GM12878 (cell line): ENCODE data around the gene SNAPC4. TPM values are rescaled to one million over a fixed set of nuclear protein-coding genes. Genes with fewer than 3 reads are reported as not detected.

Experiments
- ATAC-seq: fragments of 200-7000 bp; cut with Tn5 transposase; 3 replicates; pipeline ENCODE4 v1.9.1; 2020; ENCODE audit warnings: mild to moderate bottlenecking, moderate library complexity
- BruUV-seq: library from RNA; stranded (reverse); fragments of 400-500 nt; replicated peaks from 2 replicates; lab custom pipeline; 2021; lab: Mats Ljungman, UMichigan
- CTCF ChIA-PET: fragments of 300-600 bp; sonication (Branson Sonifier 250); formaldehyde crosslinking; extraction: SDS; loops from one replicate; lab custom pipeline; 2021; ENCODE audit warnings: inconsistent platforms; lab: Yijun Ruan, JAX
- POLR2A ChIA-PET: fragments of 350-600 bp; formaldehyde crosslinking; extraction: SDS; loops from one replicate; lab custom pipeline; 2021; ENCODE audit warnings: inconsistent platforms; lab: Charles Lee
- RAD21 ChIA-PET: fragments of 300-600 bp; sonication (Branson Sonifier 250); formaldehyde crosslinking; loops from one replicate; lab custom pipeline; 2023; ENCODE audit warnings: antibody characterized with exemption; ENCODE audit not compliant: unreplicated experiment; lab: Charles Lee
- SMC1A ChIA-PET: fragments of 300-600 bp; sonication (Branson Sonifier 250); formaldehyde crosslinking; loops from one replicate; lab custom pipeline; 2023; ENCODE audit not compliant: unreplicated experiment, uncharacterized antibody; lab: Charles Lee
- DNase-seq: peaks from one replicate; pipeline ENCODE4 v3.0.0-alpha.2; 2011; ENCODE audit warnings: low read depth, low spot score
- FAIRE-seq: peaks from 3 replicates; lab custom pipeline; 2011; peaks lifted over from hg19 to GRCh38; lab: Jason Lieb, UNC
- H2AFZ ChIP-seq: 2 replicates; pipeline ENCODE4 v1.6.0; 2011; ENCODE audit warnings: low read depth, low read length, control low read depth; ENCODE audit not compliant: control insufficient read depth
- H3K27ac ChIP-seq: 2 replicates; pipeline ENCODE4 v1.5.1; 2011; ENCODE audit warnings: control low read depth; ENCODE audit not compliant: control insufficient read depth, insufficient read depth
- H3K27me3 ChIP-seq, 2 experiments: replicated peaks in 1 of 2; 2 replicates each; pipeline versions ENCODE4 v1.6.0 to v1.6.1; 2011; ENCODE audit warnings: low read length in 1 of 2; ENCODE audit not compliant: control insufficient read depth in 2 of 2, insufficient read depth in 2 of 2
- H3K36me3 ChIP-seq, 2 experiments: 2 replicates each; pipeline ENCODE4 v1.5.1; 2011; ENCODE audit warnings: low read length in 1 of 2; ENCODE audit not compliant: control insufficient read depth in 2 of 2, insufficient read depth in 2 of 2
- H3K4me1 ChIP-seq: 2 replicates; pipeline ENCODE4 v1.6.1; 2011; ENCODE audit warnings: mild to moderate bottlenecking, low read length, moderate library complexity, mixed read lengths; ENCODE audit not compliant: control insufficient read depth, insufficient read depth
- H3K4me2 ChIP-seq: 2 replicates; pipeline ENCODE4 v1.6.0; 2011; ENCODE audit warnings: control low read depth; ENCODE audit not compliant: control insufficient read depth, insufficient read depth
- H3K4me3 ChIP-seq: fragments of 200-600 bp; sonication (generic); 2 replicates; pipeline ENCODE4 v1.5.1; 2016
- H3K79me2 ChIP-seq: 2 replicates; pipeline ENCODE4 v1.6.0; 2011; ENCODE audit warnings: low read length; ENCODE audit not compliant: control insufficient read depth, insufficient read depth
- H3K9ac ChIP-seq: 2 replicates; pipeline ENCODE4 v1.8.0; 2011; ENCODE audit warnings: low read length, control low read depth, mixed read lengths; ENCODE audit not compliant: control insufficient read depth, insufficient read depth
- H3K9me3 ChIP-seq: replicated peaks from 3 replicates; pipeline ENCODE4 v1.5.1; 2011; ENCODE audit warnings: mild to moderate bottlenecking, low read length; ENCODE audit not compliant: control insufficient read depth, insufficient read depth
- H4K20me1 ChIP-seq: 2 replicates; pipeline ENCODE4 v1.6.0; 2011; ENCODE audit not compliant: control insufficient read depth, insufficient read depth
- BHLHE40 ChIP-seq, 2 experiments: fragments of 450-650 bp in 1 of 2; IDR thresholded peaks; 2 replicates each; pipeline ENCODE4 v1.6.1; 2011 to 2017; ENCODE audit warnings: low read depth in 2 of 2, borderline replicate concordance in 1 of 2, improper control_type of control experiment in 1 of 2, low read length in 1 of 2, mild to moderate bottlenecking in 1 of 2
- ETV6 ChIP-seq, 2 experiments: fragments of 450-650 bp in 1 of 2; IDR thresholded peaks in 1 of 2; conservative IDR thresholded peaks in 1 of 2; 2 replicates each; pipeline ENCODE4 v1.6.1; 2014; ENCODE audit warnings: antibody characterized with exemption in 1 of 2, borderline replicate concordance in 1 of 2, low read depth in 1 of 2, mild to moderate bottlenecking in 1 of 2, moderate library complexity in 1 of 2
- IKZF2 ChIP-seq, 2 experiments: fragments of 450-650 bp; IDR thresholded peaks; 2 replicates each; pipeline ENCODE4 v1.6.1; 2017; ENCODE audit warnings: mild to moderate bottlenecking in 2 of 2, moderate library complexity in 2 of 2
- MXI1 ChIP-seq: fragments of 150-350 bp; IDR thresholded peaks from 2 replicates; pipeline ENCODE4 v1.6.1; 2011; ENCODE audit warnings: low read depth, mild to moderate bottlenecking, inconsistent platforms, low read length, improper control_type of control experiment
- MYC ChIP-seq: IDR thresholded peaks from 2 replicates; pipeline ENCODE4 v1.6.1; 2011; ENCODE audit warnings: mild to moderate bottlenecking, low read length, moderate library complexity, inconsistent platforms; ENCODE audit not compliant: insufficient read depth, insufficient replicate concordance, insufficient read length, severe bottlenecking
- NFXL1 ChIP-seq: fragments of 450-650 bp; IDR thresholded peaks from 2 replicates; pipeline ENCODE4 v1.6.1; 2017; ENCODE audit warnings: antibody characterized with exemption, mild to moderate bottlenecking, borderline replicate concordance
- PML ChIP-seq: IDR thresholded peaks from 2 replicates; pipeline ENCODE4 v1.6.1; 2012; ENCODE audit warnings: low read length, inconsistent platforms
- POLR2A ChIP-seq: IDR thresholded peaks from 2 replicates; pipeline ENCODE4 v1.6.1; 2011; ENCODE audit warnings: low read depth, mild to moderate bottlenecking, low read length
- SMAD5 ChIP-seq: IDR thresholded peaks from 2 replicates; pipeline ENCODE4 v1.6.1; 2016; ENCODE audit warnings: antibody characterized with exemption, low read depth
- SMARCA5 ChIP-seq: fragments of 450-650 bp; IDR thresholded peaks from 2 replicates; pipeline ENCODE4 v1.6.1; 2017; ENCODE audit warnings: mild to moderate bottlenecking
- STAT1 ChIP-seq: fragments of 450-650 bp; conservative IDR thresholded peaks from 2 replicates; pipeline ENCODE4 v1.6.1; 2014; ENCODE audit warnings: antibody characterized with exemption, mild to moderate bottlenecking
- TCF12 ChIP-seq: IDR thresholded peaks from 2 replicates; pipeline ENCODE4 v1.6.1; 2011; ENCODE audit warnings: low read depth, mild to moderate bottlenecking, low read length
- WGBS: methylation state at CpG from one replicate; pipeline ENCODE4 v1.1.6; 2016; ENCODE audit warnings: low lambda C conversion rate; ENCODE audit not compliant: insufficient replicate concordance, insufficient coverage; ENCODE audit errors: missing lambda C conversion rate; 5-methylcytosine and 5-hydroxymethylcytosine counted together
- in situ Hi-C: fragments of 300-500 bp; cut with MboI; formaldehyde crosslinking; loops from 9 replicates; pipeline ENCODE4 v1.14.3; 2018; ENCODE audit warnings: mixed read lengths
- intact Hi-C: fragments of 100-400 bp; cut with micrococcal nuclease; formaldehyde crosslinking; loops from one replicate; pipeline ENCODE4 v1.14.2; 2022; ENCODE audit not compliant: unreplicated experiment
- polyA plus RNA-seq, 11 experiments: library from polyadenylated mRNA; depleted of rRNA in 4 of 11; unstranded in 6 of 11; stranded (reverse) in 5 of 11; fragments of >200 nt; fragmentation: Nextera tagmentation in 4 of 11; fragmentation: Illumina TruSeq in 1 of 11; extraction: Ambion mirVana in 4 of 11; extraction: Trizol in 1 of 11; gene quantifications; 1 replicate in 1 of 11; 2 replicates in 10 of 11; pipeline versions ENCODE4 v1.2.1 to v1.2.3, GENCODE V29; 2011 to 2016; ENCODE audit warnings: inconsistent platforms in 2 of 11, missing spikeins in 2 of 11, low read depth in 1 of 11
- total RNA-seq, 4 experiments: library from RNA; depleted of rRNA in 3 of 4; stranded (reverse); fragments of >200 nt in 3 of 4; fragmentation: Illumina TruSeq in 1 of 4; extraction: Trizol in 1 of 4; gene quantifications; 2 replicates each; pipeline versions ENCODE4 v1.2.1 to v1.2.3, GENCODE V29; 2013 to 2021
- TF ChIP-seq, protein P1 (sequence below): fragments of 450-650 bp; IDR thresholded peaks from 2 replicates; pipeline ENCODE4 v1.6.1; 2016; ENCODE audit warnings: mild to moderate bottlenecking, moderate library complexity, borderline replicate concordance

Gene SNAPC4
- total and polyA plus RNA-seq, 10 of the 15 experiments (the other 5 are each of a cell fraction or from before 2014, with no cell fraction given), result 0.42 to 19.8 (median 7.0) TPM

DNA sequence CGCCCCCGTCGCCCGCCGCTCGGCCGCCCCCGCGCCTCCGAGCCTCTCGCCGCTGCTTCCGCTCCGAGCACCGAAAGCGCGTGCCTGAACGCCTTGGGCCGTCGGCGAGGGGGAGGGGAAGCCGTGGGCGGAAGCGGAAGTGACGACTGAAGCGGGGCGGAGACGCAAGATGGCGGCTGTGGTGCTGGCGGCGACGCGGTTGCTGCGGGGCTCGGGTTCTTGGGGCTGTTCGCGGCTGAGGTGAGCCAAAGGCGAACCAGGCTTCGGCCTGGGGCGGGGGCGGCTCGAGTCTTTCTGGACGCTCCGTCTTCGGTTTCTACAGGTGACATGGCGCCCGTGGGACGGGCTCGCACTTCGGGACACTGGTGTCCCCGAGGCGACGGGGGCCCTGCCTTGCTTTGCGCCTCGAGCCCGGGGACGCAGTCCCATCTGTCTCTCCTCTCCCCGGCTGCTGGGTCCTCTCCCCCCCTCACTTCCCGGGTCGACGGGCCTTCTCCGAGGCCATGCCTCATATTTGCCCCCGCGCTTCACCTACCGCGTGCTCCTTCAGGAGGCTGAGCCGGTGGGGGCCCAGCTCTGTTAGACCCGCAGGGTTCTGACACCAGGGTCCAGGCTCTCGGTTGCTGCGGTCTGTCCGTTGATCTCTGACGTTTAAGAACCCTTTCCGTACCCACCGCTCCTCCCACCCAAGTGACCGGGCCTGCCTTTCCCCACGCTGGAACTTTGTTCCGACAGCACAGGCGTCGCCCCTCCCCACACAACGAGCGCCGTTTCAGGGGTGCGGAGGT is 10.7 kb upstream of the SNAPC4 start, which contains the start of the genes ENTR1 and PMPCA (continued):
- peak; percentile 76; the same call in 1 of the 2 replicates for TF ChIP-seq TCF12
- TF ChIP-seq, protein P1, sequence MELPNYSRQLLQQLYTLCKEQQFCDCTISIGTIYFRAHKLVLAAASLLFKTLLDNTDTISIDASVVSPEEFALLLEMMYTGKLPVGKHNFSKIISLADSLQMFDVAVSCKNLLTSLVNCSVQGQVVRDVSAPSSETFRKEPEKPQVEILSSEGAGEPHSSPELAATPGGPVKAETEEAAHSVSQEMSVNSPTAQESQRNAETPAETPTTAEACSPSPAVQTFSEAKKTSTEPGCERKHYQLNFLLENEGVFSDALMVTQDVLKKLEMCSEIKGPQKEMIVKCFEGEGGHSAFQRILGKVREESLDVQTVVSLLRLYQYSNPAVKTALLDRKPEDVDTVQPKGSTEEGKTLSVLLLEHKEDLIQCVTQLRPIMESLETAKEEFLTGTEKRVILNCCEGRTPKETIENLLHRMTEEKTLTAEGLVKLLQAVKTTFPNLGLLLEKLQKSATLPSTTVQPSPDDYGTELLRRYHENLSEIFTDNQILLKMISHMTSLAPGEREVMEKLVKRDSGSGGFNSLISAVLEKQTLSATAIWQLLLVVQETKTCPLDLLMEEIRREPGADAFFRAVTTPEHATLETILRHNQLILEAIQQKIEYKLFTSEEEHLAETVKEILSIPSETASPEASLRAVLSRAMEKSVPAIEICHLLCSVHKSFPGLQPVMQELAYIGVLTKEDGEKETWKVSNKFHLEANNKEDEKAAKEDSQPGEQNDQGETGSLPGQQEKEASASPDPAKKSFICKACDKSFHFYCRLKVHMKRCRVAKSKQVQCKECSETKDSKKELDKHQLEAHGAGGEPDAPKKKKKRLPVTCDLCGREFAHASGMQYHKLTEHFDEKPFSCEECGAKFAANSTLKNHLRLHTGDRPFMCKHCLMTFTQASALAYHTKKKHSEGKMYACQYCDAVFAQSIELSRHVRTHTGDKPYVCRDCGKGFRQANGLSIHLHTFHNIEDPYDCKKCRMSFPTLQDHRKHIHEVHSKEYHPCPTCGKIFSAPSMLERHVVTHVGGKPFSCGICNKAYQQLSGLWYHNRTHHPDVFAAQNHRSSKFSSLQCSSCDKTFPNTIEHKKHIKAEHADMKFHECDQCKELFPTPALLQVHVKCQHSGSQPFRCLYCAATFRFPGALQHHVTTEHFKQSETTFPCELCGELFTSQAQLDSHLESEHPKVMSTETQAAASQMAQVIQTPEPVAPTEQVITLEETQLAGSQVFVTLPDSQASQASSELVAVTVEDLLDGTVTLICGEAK, result peak; percentile 87

DNA sequence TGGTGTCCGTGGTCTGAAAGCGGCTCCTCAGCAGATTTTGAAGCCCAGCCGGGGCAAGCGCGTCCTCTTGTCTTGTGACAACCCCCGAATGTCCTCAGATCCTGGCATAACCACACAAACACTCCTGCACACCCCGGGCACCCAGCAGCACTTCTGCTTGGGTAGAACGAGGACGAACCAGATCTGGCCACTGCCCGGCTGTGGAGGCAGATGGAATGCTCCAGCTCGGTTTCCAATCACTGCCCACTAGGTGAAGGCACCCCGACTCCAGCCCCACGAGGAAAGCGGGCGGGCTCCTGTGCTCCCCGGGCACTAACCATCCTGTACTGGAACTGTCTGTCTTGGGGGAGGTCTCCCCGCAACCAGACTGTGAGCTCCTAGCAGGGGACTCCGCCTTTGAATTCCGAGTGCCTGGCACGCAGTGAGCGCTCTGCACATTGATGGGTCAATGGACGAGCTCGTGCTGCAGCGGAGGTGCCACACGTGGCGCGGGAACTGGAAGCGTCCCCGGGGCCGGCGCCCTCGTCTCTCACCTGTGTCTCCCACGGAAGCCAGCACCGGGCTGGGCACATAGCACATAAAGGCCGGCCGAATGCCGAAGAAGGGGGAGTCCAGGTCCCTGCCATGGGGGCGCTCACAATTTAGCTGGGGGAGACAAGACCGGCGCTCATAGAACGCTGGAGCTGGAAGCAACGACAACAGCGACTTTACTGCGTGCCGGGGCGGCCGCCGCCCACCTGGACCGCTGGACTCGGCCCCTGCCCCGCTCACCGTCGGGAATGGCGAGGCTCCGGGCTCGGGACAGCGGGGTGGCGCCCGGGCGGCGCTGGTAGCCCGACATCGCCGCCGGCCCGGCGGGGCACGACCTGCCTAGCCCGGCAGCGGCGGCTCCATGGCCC is 9.8 kb upstream of the SNAPC4 start:
- ATAC-seq (peak; percentile 59), DNase-seq (no peak), FAIRE-seq (no peak)
- ChIA-PET SMC1A (interaction anchor here (0.8 to 1.4 kb wide), 3 partner anchors 9 to 215 kb away, joined by 3 to 4 read pairs (median 3); no protein-coding TSS in a partner anchor), POLR2A (interaction anchor here (0.7 to 1.9 kb wide), 7 partner anchors 9 to 660 kb away, joined by 3 to 11 read pairs (median 4); partner anchors contain the start of genes SAPCD2 and SNAPC4), CTCF (interaction anchor here (0.6 to 2.0 kb wide), 5 partner anchors 9 to 350 kb away, joined by 3 to 21 read pairs (median 5); no protein-coding TSS in a partner anchor), RAD21 (interaction anchor here (1.2 kb wide), 1 partner anchor 8 kb away, joined by 3 read pairs; no protein-coding TSS in a partner anchor)
- Histone ChIP-seq H3K4me3 (peak overlapping the region; percentile 81), H3K9ac (peak overlapping the region; percentile 97), H3K27me3 (no peaks in the 10 kb centered on the region), H3K36me3 (peaks cover 14 to 24% of the 10 kb centered on the region in 2 experiments; a peak in 3 of 4 replicates), H3K27ac (peak overlapping the region; percentile 93), H3K4me1 (peaks cover 25% of the 10 kb centered on the region), H4K20me1 (no peaks in the 10 kb centered on the region), H3K4me2 (peak overlapping the region; percentile 99), H3K9me3 (no peaks in the 10 kb centered on the region), H3K79me2 (peaks cover 55% of the 10 kb centered on the region), H2AFZ (peak overlapping the region; percentile 47)
- 1% methylated on average over 47 of the region's 71 CpGs for whole genome bisulfite sequencing
- in situ Hi-C loops, result no loop called here
- BruUV-seq, result TSS peak; percentile 68
- intact Hi-C loops, result loop anchor here (2.0 kb wide), 1 partner anchor 73 kb away; the partner anchor contains the start of gene SEC16A
- TF ChIP-seq BHLHE40 (IDR thresholded peaks at IDR 0.05; ENCODE audit: borderline replicate concordance in 1 of 2, low read depth in 2 of 2, low read length in 1 of 2) (peak; percentile 26 to 46; a peak in 2 of 4 replicates), MXI1 (peak; percentile 90), STAT1 (no peak), SMARCA5 (peak; percentile 45), SMAD5 (peak; percentile 68; the same call in 1 of the 2 replicates), NFXL1 (no peak), ETV6 (conservative IDR thresholded peaks at IDR 0.05 in 1 of 2, IDR thresholded peaks at IDR 0.05 in 1 of 2; ENCODE audit: borderline replicate concordance in 1 of 2, low read depth in 1 of 2) (no peak), IKZF2 (IDR thresholded peaks at IDR 0.05) (0 out of 4 replicates have a peak, but pooled peaks of 1 of the 2 experiments have one; percentile 23), PML (0 out of 2 replicates have a peak, but pooled peaks have one; percentile 18), POLR2A (peak; percentile 67), MYC (no peak)
